Activated T-cell treated with anti-CD3 and anti-CD28 coated beads, Interleukin-2, amount 50 U/mL, for 72 hours (primary cell): ENCODE results near the gene HIGD2A. TPM values are rescaled to one million over a fixed set of nuclear protein-coding genes. Genes with fewer than 3 reads are reported as not detected.

Source experiments
- ATAC-seq, 2 donors: fragments of 150-1000 bp; cut with Tn5 transposase; replicated peaks in 1 of 2; 2 replicates each; pipeline ENCODE4 v1.10.0; 2021; ENCODE audit warnings: moderate library complexity in 2 of 2, mild to moderate bottlenecking in 1 of 2
- DNase-seq, 2 donors: peaks; one replicate each; pipeline ENCODE4 v3.0.0; 2021 to 2022; ENCODE audit warnings: mixed read lengths in 1 of 2
- H3K27ac Mint-ChIP-seq: one replicate; pipeline ENCODE4 v1.8.0; 2022; ENCODE audit warnings: mild to moderate bottlenecking, moderate library complexity, mixed read lengths
- H3K27me3 Mint-ChIP-seq: one replicate; pipeline ENCODE4 v1.8.0; 2022; ENCODE audit warnings: low read depth, mixed read lengths
- H3K36me3 Mint-ChIP-seq, 2 donors: one replicate each; pipeline ENCODE4 v1.8.0; 2022; ENCODE audit warnings: mixed read lengths in 2 of 2, mild to moderate bottlenecking in 1 of 2; ENCODE audit not compliant: insufficient read depth in 2 of 2
- H3K4me1 Mint-ChIP-seq: one replicate; pipeline ENCODE4 v1.8.0; 2022; ENCODE audit warnings: low read depth, mixed read lengths
- H3K4me3 Mint-ChIP-seq, 2 donors: one replicate each; pipeline ENCODE4 v1.8.0; 2022; ENCODE audit warnings: mild to moderate bottlenecking in 2 of 2, mixed read lengths in 2 of 2, moderate library complexity in 2 of 2
- H3K9me3 Mint-ChIP-seq, 2 donors: one replicate each; pipeline ENCODE4 v1.8.0; 2022; ENCODE audit warnings: mixed read lengths in 2 of 2
- total RNA-seq, 2 donors: library from RNA; stranded (reverse); gene quantifications; one replicate each; pipeline ENCODE4 v1.2.3, GENCODE V29; 2022

The HIGD2A gene
- 100 to 1,000 TPM; 109 to 135 TPM for total RNA-seq

- Mint-ChIP-seq H3K9me3 (no peaks in the 10 kb centered on the region), H3K36me3 (peaks cover 8 to 35% of the 10 kb centered on the region in 2 donors), H3K27me3 (no peaks in the 10 kb centered on the region), H3K4me3 (peak within 1 kb of the TSS; percentile 97 to 100), H3K27ac (peak within 1 kb of the TSS; percentile 99), H3K4me1 (peaks cover 35% of the 10 kb centered on the region)
- ATAC-seq (peak; percentile 93 to 95), DNase-seq (peak; percentile 97 to 100)
Observed at GRCh38 chr5:176388444-176389134, at the start of gene HIGD2A, which contains the start of gene NOP16. HIGD2A (plus strand) TSS chr5:176388751; CDS start chr5:176388820, 69 bp downstream. NOP16 (minus strand) TSS chr5:176388598; CDS start chr5:176388539, 59 bp downstream.

- no peaks in the 10 kb centered on the region for H3K4me1 Mint-ChIP-seq
- peaks cover 3 to 4% of the 10 kb centered on the region in 2 donors for H3K36me3 Mint-ChIP-seq
- no peaks in the 10 kb centered on the region for H3K27me3 Mint-ChIP-seq
- no peak for ATAC-seq
- H3K9me3 Mint-ChIP-seq: no peaks in the 10 kb centered on the region
- H3K27ac Mint-ChIP-seq: no peak overlapping the region
- H3K4me3 Mint-ChIP-seq: no peak overlapping the region
- no peak for DNase-seq
Observed at GRCh38 chr5:176339304-176339703, 49.2 kb upstream of the HIGD2A start.

- Mint-ChIP-seq H3K27me3 (no peaks in the 10 kb centered on the region), H3K4me1 (no peaks in the 10 kb centered on the region), H3K4me3 (no peak overlapping the region), H3K27ac (no peak overlapping the region), H3K9me3 (no peaks in the 10 kb centered on the region), H3K36me3 (no peaks in the 10 kb centered on the region)
- DNase-seq (no peak), ATAC-seq (no peak)
Observed at GRCh38 chr5:176341325-176342157, 47.0 kb upstream of the HIGD2A start.

- no peaks in the 10 kb centered on the region for H3K9me3 Mint-ChIP-seq
- H3K27me3 Mint-ChIP-seq: no peaks in the 10 kb centered on the region
- no peak overlapping the region for H3K4me3 Mint-ChIP-seq
- ATAC-seq: no peak
- no peaks in the 10 kb centered on the region for H3K4me1 Mint-ChIP-seq
- no peak overlapping the region for H3K27ac Mint-ChIP-seq
- no peaks in the 10 kb centered on the region for H3K36me3 Mint-ChIP-seq
- DNase-seq: no peak
Observed at GRCh38 chr5:176342158-176342483, 46.4 kb upstream of the HIGD2A start.

- no peaks in the 10 kb centered on the region for H3K36me3 Mint-ChIP-seq
- no peaks in the 10 kb centered on the region for H3K4me1 Mint-ChIP-seq
Observed at GRCh38 chr5:176342766-176343458, 45.6 kb upstream of the HIGD2A start.

GRCh38 chr5:176350416-176350815, 38.1 kb upstream of the HIGD2A start:
- peaks cover 4 to 23% of the 10 kb centered on the region in 2 donors for H3K36me3 Mint-ChIP-seq

More at GRCh38 chr5:176342766-176343458, 45.6 kb upstream of the HIGD2A start:
- ATAC-seq (no peak), DNase-seq (no peak)
- H3K27ac Mint-ChIP-seq: peak overlapping the region; percentile 74
- no peak overlapping the region for H3K4me3 Mint-ChIP-seq
- H3K27me3 Mint-ChIP-seq: no peaks in the 10 kb centered on the region
- H3K9me3 Mint-ChIP-seq: no peaks in the 10 kb centered on the region

GRCh38 chr5:176352116-176352878, 36.3 kb upstream of the HIGD2A start:
- peaks cover 4 to 26% of the 10 kb centered on the region in 2 donors for H3K36me3 Mint-ChIP-seq
- no peaks in the 10 kb centered on the region for H3K27me3 Mint-ChIP-seq
- no peak for ATAC-seq
- H3K9me3 Mint-ChIP-seq: no peaks in the 10 kb centered on the region
- DNase-seq: no peak
- peaks cover 13% of the 10 kb centered on the region for H3K4me1 Mint-ChIP-seq
- no peak overlapping the region for H3K4me3 Mint-ChIP-seq
- H3K27ac Mint-ChIP-seq: peak overlapping the region; percentile 75

More at GRCh38 chr5:176350416-176350815, 38.1 kb upstream of the HIGD2A start:
- no peak for ATAC-seq
- Mint-ChIP-seq H3K9me3 (no peaks in the 10 kb centered on the region), H3K4me1 (peaks cover 8% of the 10 kb centered on the region), H3K27ac (peak overlapping the region; percentile 52), H3K27me3 (no peaks in the 10 kb centered on the region), H3K4me3 (no peak overlapping the region)
- no peak for DNase-seq

- Mint-ChIP-seq H3K9me3 (no peaks in the 10 kb centered on the region), H3K36me3 (peaks cover 7 to 37% of the 10 kb centered on the region in 2 donors)
Observed at GRCh38 chr5:176353533-176353932, 35.0 kb upstream of the HIGD2A start.

GRCh38 chr5:176355400-176356178, 33.0 kb upstream of the HIGD2A start:
- Mint-ChIP-seq H3K27ac (no peak overlapping the region), H3K27me3 (no peaks in the 10 kb centered on the region), H3K4me1 (peaks cover 39% of the 10 kb centered on the region), H3K9me3 (no peaks in the 10 kb centered on the region), H3K36me3 (peaks cover 6 to 30% of the 10 kb centered on the region in 2 donors), H3K4me3 (no peak overlapping the region)
- DNase-seq (no peak), ATAC-seq (no peak)

More at GRCh38 chr5:176353533-176353932, 35.0 kb upstream of the HIGD2A start:
- H3K27ac Mint-ChIP-seq: no peak overlapping the region
- H3K4me1 Mint-ChIP-seq: peaks cover 25% of the 10 kb centered on the region
- no peak for DNase-seq
- no peaks in the 10 kb centered on the region for H3K27me3 Mint-ChIP-seq
- ATAC-seq: no peak
- no peak overlapping the region for H3K4me3 Mint-ChIP-seq

GRCh38 chr5:176356179-176356566, 32.4 kb upstream of the HIGD2A start:
- Mint-ChIP-seq H3K4me1 (peaks cover 39% of the 10 kb centered on the region), H3K27me3 (no peaks in the 10 kb centered on the region), H3K9me3 (no peaks in the 10 kb centered on the region), H3K36me3 (peaks cover 6 to 28% of the 10 kb centered on the region in 2 donors), H3K27ac (peak overlapping the region; percentile 32), H3K4me3 (no peak overlapping the region)
- ATAC-seq (no peak), DNase-seq (no peak)

GRCh38 chr5:176359658-176360057, 28.9 kb upstream of the HIGD2A start:
- Mint-ChIP-seq H3K36me3 (peaks cover 4 to 18% of the 10 kb centered on the region in 2 donors), H3K4me3 (peak overlapping the region; percentile 76 to 78), H3K27me3 (no peaks in the 10 kb centered on the region), H3K27ac (peak overlapping the region; percentile 77), H3K4me1 (peaks cover 51% of the 10 kb centered on the region), H3K9me3 (no peaks in the 10 kb centered on the region)
- ATAC-seq: no peak
- no peak for DNase-seq
